Esophagus squamous epithelium (tissue), 5 donors: ENCODE results near the gene ATP8B3. TPM values are rescaled to one million over a fixed set of nuclear protein-coding genes. Genes with fewer than 3 reads are reported as not detected.

Experiments used
- DNase-seq: peaks from one replicate; lab custom pipeline; 2025; lab: John Stamatoyannopoulos, UW
- H3K27ac ChIP-seq, 4 donors: fragments of 200-600 bp; sonication (generic); one replicate each; pipeline ENCODE4 v1.5.1; 2016 to 2019; ENCODE audit warnings: mild to moderate bottlenecking in 1 of 4
- H3K27me3 ChIP-seq, 4 donors: fragments of 200-600 bp; sonication (generic); 1 replicate in 3 of 4; 2 replicates in 1 of 4; pipeline versions ENCODE4 v1.5.1 to v1.6.0; 2017 to 2021; ENCODE audit warnings: antibody characterized with exemption in 1 of 4
- H3K36me3 ChIP-seq, 3 donors: fragments of 200-600 bp; sonication (generic); one replicate each; pipeline ENCODE4 v1.5.1; 2016 to 2019
- H3K4me1 ChIP-seq, 3 donors: fragments of 200-600 bp; sonication (generic); one replicate each; pipeline ENCODE4 v1.5.1; 2017 to 2019
- H3K4me3 ChIP-seq, 4 donors: fragments of 200-600 bp; sonication (generic); 1 replicate in 3 of 4; 2 replicates in 1 of 4; pipeline ENCODE4 v1.5.1; 2016 to 2019; ENCODE audit warnings: mild to moderate bottlenecking in 2 of 4, moderate library complexity in 1 of 4
- H3K9me3 ChIP-seq, 3 donors: fragments of 200-600 bp; sonication (generic); one replicate each; pipeline ENCODE4 v1.5.1; 2016 to 2019
- POLR2A ChIP-seq, 4 donors: fragments of 450-650 bp; IDR thresholded peaks; one replicate each; pipeline ENCODE4 v1.6.1; 2017; ENCODE audit warnings: antibody characterized with exemption in 4 of 4, mild to moderate bottlenecking in 4 of 4, moderate library complexity in 3 of 4
- WGBS, 2 donors: methylation state at CpG; one replicate each; pipeline ENCODE4 v1.1.5; 2018; 5-methylcytosine and 5-hydroxymethylcytosine counted together
- intact Hi-C: fragments of 100-400 bp; cut with DNase I; formaldehyde crosslinking; loops from one replicate; pipeline ENCODE4 v1.15.0; 2022
- total RNA-seq, 4 donors: library from RNA; depleted of rRNA; stranded (reverse); fragments of >200 nt; gene quantifications; one replicate each; pipeline ENCODE4 v1.1.0, GENCODE V29; 2016
- TF ChIP-seq, protein P1 (sequence below), 6 experiments: fragments of 450-650 bp in 4 of 6; fragments of 200-600 bp in 2 of 6; sonication (generic) in 2 of 6; IDR thresholded peaks; one replicate each; pipeline ENCODE4 v1.5.1; 2016 to 2019; ENCODE audit warnings: antibody characterized with exemption in 6 of 6, mild to moderate bottlenecking in 4 of 6, moderate library complexity in 4 of 6
- donor health status: DM: yes; HTN: yes; CAD: no.

Gene ATP8B3
- total RNA-seq, 4 donors from 2014 or later, result 0.57 to 3.0 (median 1.4) TPM

DNA sequence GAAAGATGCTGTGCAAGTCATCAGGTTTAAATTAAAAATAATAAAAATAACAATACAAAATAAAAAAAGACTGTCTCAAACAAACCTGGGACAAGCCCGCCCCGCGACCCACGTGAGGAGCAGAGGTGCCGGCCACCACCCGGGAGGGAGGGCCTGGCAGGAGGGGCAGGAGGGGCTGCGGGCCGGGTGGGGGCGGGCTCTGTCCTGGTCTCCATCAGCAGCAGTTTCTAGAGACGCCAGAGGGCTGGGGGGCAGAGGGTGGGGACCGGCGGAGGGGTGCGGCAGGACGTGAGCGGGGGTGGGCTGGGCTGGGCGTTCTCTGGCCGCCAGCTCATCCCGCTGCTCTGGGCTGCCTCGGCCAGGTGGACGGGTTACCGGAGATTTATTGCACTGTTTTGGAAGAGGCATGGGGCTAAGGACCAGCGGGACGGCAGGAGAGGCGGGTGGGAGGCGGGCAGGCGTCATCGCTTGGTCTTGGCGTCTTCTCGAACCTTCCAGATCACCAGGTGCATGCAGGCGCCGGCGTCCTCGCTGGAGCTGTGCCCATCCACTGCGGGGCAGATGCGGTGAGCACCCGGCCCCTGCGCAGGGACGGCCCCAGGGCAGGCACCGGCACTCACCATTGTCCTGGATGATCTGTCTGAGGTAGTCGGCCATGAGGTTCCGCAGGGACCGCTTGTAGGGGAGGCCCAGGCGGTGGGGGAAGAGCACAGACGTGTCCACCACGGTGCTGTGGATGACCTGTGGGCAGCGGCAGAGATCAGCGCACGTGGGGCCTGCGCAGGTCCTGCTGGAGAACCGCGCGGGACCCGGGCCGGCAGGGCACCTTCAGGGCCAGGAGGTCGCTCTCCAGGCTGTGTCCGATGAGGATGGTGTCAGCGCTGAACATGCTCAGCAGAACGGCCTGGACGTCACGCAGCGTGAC, 3.8 kb upstream of the ATP8B3 start:
- no peak overlapping the region for H3K4me3 ChIP-seq
- 88 to 91% methylated on average over 24 to 41 of the region's 61 CpGs for WGBS, 2 donors
- no peak for TF ChIP-seq POLR2A (IDR thresholded peaks at IDR 0.05)
- TF ChIP-seq, protein P1, sequence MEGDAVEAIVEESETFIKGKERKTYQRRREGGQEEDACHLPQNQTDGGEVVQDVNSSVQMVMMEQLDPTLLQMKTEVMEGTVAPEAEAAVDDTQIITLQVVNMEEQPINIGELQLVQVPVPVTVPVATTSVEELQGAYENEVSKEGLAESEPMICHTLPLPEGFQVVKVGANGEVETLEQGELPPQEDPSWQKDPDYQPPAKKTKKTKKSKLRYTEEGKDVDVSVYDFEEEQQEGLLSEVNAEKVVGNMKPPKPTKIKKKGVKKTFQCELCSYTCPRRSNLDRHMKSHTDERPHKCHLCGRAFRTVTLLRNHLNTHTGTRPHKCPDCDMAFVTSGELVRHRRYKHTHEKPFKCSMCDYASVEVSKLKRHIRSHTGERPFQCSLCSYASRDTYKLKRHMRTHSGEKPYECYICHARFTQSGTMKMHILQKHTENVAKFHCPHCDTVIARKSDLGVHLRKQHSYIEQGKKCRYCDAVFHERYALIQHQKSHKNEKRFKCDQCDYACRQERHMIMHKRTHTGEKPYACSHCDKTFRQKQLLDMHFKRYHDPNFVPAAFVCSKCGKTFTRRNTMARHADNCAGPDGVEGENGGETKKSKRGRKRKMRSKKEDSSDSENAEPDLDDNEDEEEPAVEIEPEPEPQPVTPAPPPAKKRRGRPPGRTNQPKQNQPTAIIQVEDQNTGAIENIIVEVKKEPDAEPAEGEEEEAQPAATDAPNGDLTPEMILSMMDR (IDR thresholded peaks at IDR 0.05), result no peak
- H3K9me3 ChIP-seq, result no peaks in the 10 kb centered on the region
- peaks cover 18 to 29% (median 25%) of the 10 kb centered on the region in 3 donors for H3K4me1 ChIP-seq
- peaks cover 50 to 65% (median 52%) of the 10 kb centered on the region in 3 donors for H3K36me3 ChIP-seq
- no peak overlapping the region for H3K27ac ChIP-seq
- no peak for DNase-seq
- no peaks in the 10 kb centered on the region for H3K27me3 ChIP-seq
- intact Hi-C loops, result no loop called here

DNA sequence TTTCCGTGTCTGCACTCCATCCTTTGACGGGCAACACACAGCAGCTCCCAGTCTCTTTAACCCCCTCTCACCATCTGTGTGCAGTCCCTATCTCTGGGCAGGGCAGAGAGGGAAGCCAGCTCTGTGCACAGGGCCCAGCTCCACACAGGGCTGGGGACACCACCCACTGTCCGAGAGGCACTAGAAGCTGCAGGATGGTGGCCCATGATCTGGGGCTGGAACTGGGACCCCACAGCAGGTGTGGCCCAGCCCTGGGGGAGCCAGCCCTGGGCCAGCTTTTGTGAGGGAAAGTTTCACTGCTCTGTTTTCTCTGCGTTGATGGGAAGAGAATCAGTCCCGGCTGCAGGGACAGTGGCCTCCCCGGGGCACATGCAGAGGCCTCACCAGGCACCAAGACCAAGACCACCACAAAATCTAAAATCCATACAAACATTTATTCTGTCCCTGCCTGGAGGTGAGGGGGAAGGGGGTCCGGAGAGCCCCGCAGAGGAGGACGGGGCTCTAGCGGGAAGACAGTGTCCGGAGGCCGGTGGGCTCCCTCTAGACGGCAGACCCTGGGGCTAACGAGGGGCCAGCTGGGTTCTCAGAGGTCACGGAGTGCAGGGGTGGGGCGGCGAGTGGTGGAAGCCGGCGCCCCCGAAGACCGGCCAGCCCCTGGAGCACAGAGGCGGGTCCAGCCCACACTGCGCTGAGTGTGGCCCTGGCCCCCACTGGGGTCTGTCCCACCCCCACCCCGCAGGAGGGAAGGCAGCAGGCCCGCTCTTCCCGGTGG, 2.9 kb upstream of the ATP8B3 start:
- 86 to 90% methylated on average over 11 to 21 of the region's 26 CpGs for WGBS, 2 donors
- Histone ChIP-seq H3K4me1 (peaks cover 18 to 35% (median 25%) of the 10 kb centered on the region in 3 donors), H3K36me3 (peaks cover 45 to 57% (median 49%) of the 10 kb centered on the region in 3 donors), H3K27me3 (no peaks in the 10 kb centered on the region), H3K4me3 (no peak overlapping the region), H3K9me3 (no peaks in the 10 kb centered on the region), H3K27ac (no peak overlapping the region)
- intact Hi-C loops, result no loop called here
- TF ChIP-seq, protein P1 (IDR thresholded peaks at IDR 0.05), result no peak
- no peak for TF ChIP-seq POLR2A (IDR thresholded peaks at IDR 0.05)
- no peak for DNase-seq

DNA sequence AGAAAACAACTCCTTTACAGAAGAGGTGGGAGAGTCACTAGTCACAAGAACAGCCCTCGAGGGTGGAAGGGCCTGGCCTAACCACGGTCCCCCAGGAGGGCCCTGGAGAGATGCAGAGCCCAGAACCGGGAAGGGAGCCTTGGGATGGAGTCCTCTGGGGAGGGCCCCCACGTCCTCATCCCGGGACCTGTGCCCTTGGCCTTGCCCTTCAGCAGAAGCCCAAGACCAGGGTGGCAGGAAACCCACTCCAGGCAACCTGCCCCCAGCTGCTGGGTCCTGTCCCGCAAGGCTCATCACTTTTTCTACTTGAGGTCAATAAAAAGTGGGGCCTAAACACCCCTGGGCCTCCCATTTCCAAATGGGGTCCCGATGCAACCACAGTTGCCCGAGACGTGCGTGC, 2.3 kb upstream of the ATP8B3 start:
- 66 to 68% methylated on average over 5 to 7 of the region's 10 CpGs for WGBS, 2 donors
- DNase-seq, result no peak
- intact Hi-C loops, result no loop called here
- no peaks in the 10 kb centered on the region for H3K27me3 ChIP-seq
- H3K36me3 ChIP-seq, result peaks cover 39 to 51% (median 43%) of the 10 kb centered on the region in 3 donors
- no peak for TF ChIP-seq POLR2A (IDR thresholded peaks at IDR 0.05)
- TF ChIP-seq, protein P1 (IDR thresholded peaks at IDR 0.05), result no peak
- no peaks in the 10 kb centered on the region for H3K9me3 ChIP-seq
- peaks cover 18 to 41% (median 25%) of the 10 kb centered on the region in 3 donors for H3K4me1 ChIP-seq
- no peak overlapping the region for H3K4me3 ChIP-seq
- H3K27ac ChIP-seq, result no peak overlapping the region

DNA sequence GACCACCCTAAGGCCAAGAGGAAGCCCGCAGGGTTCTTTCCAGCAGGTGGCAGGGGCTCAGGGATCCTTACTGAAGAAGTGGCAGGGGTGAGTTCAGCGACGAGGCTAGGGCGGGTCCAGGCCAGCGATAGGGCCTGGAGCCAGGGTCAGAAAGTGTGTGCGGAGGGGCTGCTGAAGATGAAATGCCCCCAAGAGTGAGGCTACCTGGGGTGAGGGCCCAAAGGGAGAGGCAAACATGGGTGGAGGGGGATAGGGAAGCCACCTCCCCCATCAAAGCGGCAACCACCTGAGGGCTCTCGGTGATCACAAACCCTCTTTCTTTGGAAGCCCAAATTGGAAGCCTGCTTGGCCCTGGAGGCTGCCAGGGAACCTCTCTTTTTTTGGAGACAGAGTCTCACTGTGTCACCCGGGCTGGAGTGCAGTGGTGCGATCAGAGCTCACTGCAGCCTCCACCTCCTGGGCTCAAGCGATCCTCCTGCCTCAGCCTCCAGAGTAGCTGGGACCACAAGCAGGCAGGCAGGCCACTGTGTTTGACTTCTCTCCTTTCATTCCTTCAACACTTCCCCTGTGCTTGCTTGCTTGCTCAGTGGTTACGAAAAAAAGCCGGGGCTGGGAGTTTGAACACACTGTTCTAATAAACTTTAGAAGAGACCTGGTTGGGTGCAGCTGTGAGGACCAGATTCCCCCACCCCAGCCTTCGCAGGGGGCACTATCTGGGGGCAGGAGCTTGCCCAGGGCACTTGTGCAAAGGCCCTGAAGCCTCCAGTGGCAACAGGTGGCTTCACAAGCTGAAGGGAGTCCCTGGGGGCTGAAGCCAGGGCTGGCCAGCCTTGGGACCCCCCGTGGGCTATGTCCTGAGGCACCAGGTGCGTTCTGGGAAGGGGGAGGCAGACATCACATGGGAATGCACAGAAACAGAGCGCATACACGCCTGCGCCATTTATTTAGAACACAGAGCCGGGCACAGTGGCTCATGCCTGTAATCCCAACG, 1.4 kb upstream of the ATP8B3 start:
- peak overlapping the region; percentile 80 to 89 (median 84) for H3K27ac ChIP-seq
- intact Hi-C loops, result no loop called here
- WGBS, 2 donors, result 39 to 55% methylated on average over 11 to 19 of the region's 21 CpGs
- TF ChIP-seq, protein P1 (IDR thresholded peaks at IDR 0.05), result no peak
- TF ChIP-seq POLR2A (IDR thresholded peaks at IDR 0.05), result no peak
- DNase-seq, result no peak
- H3K4me1 ChIP-seq, result peaks cover 18 to 46% (median 25%) of the 10 kb centered on the region in 3 donors
- peak overlapping the region; percentile 30 to 65 (median 57) for H3K4me3 ChIP-seq
- peaks cover 29 to 42% (median 34%) of the 10 kb centered on the region in 3 donors for H3K36me3 ChIP-seq
- no peaks in the 10 kb centered on the region for H3K27me3 ChIP-seq
- no peaks in the 10 kb centered on the region for H3K9me3 ChIP-seq
